ENCODE measurements around the gene SLC13A1. TPM values are rescaled to one million over a fixed set of nuclear protein-coding genes. Genes with fewer than 3 reads are reported as not detected.

SLC13A1 gene
- total RNA-seq, 2 donors from 2014 or later, result not detected

GRCh38 chr7:123198668-123199652 is 809 bp downstream of the SLC13A1 start:
- DNase-seq (ENCODE audit: low spot score), result no peak
- intact Hi-C loops (cut with DNase I), result no loop called here

- intact Hi-C loops (cut with DNase I), result no loop called here
- DNase-seq (ENCODE audit: low spot score), result no peak
These were observed 1.7 kb downstream of the SLC13A1 start for GRCh38 chr7:123198111-123198510.

GRCh38 chr7:123193235-123193634 is 6.5 kb downstream of the SLC13A1 start:
- DNase-seq (ENCODE audit: low spot score), result no peak
- intact Hi-C loops (cut with DNase I), result no loop called here

- no peak for DNase-seq (ENCODE audit: low spot score)
- intact Hi-C loops (cut with DNase I), result no loop called here
These were observed 8.6 kb downstream of the SLC13A1 start for GRCh38 chr7:123191132-123191531.

- no peak for DNase-seq (ENCODE audit: low spot score)
These were observed 9.5 kb downstream of the SLC13A1 start for GRCh38 chr7:123190109-123190831.

GRCh38 chr7:123185756-123186155 is 14.0 kb downstream of the SLC13A1 start:
- intact Hi-C loops (cut with DNase I), result no loop called here
- DNase-seq (ENCODE audit: low spot score), result no peak

More at GRCh38 chr7:123190109-123190831, 9.5 kb downstream of the SLC13A1 start:
- intact Hi-C loops (cut with DNase I), result no loop called here

GRCh38 chr7:123184271-123184670 is 15.5 kb downstream of the SLC13A1 start:
- intact Hi-C loops (cut with DNase I), result no loop called here
- no peak for DNase-seq (ENCODE audit: low spot score)

- no peak for DNase-seq (ENCODE audit: low spot score)
- intact Hi-C loops (cut with DNase I), result no loop called here
These were observed 16.3 kb downstream of the SLC13A1 start for GRCh38 chr7:123183431-123183830.

GRCh38 chr7:123177442-123177841 is 22.3 kb downstream of the SLC13A1 start:
- DNase-seq (ENCODE audit: low spot score), result no peak
- intact Hi-C loops (cut with DNase I), result no loop called here

GRCh38 chr7:123170333-123171246 is 29.2 kb downstream of the SLC13A1 start:
- peak; percentile 71 for DNase-seq (ENCODE audit: low spot score)
- intact Hi-C loops (cut with DNase I), result no loop called here

GRCh38 chr7:123169065-123169464 is 30.7 kb downstream of the SLC13A1 start:
- peak; percentile 74 for DNase-seq (ENCODE audit: low spot score)
- intact Hi-C loops (cut with DNase I), result no loop called here

- no peak for DNase-seq (ENCODE audit: low spot score)
- intact Hi-C loops (cut with DNase I), result no loop called here
These were observed 42.2 kb downstream of the SLC13A1 start for GRCh38 chr7:123157606-123158005.

GRCh38 chr7:123155571-123155970 is 44.2 kb downstream of the SLC13A1 start:
- intact Hi-C loops (cut with DNase I), result no loop called here
- DNase-seq (ENCODE audit: low spot score), result no peak

GRCh38 chr7:123154231-123154860 is 45.4 kb downstream of the SLC13A1 start:
- intact Hi-C loops (cut with DNase I), result no loop called here
- DNase-seq (ENCODE audit: low spot score), result peak; percentile 46

GRCh38 chr7:123151443-123151842 is 48.3 kb downstream of the SLC13A1 start:
- no peak for DNase-seq (ENCODE audit: low spot score)
- intact Hi-C loops (cut with DNase I), result no loop called here

- no peak for DNase-seq (ENCODE audit: low spot score)
- intact Hi-C loops (cut with DNase I), result no loop called here
These were observed 51.0 kb downstream of the SLC13A1 start for GRCh38 chr7:123148813-123149212.

- intact Hi-C loops (cut with DNase I), result no loop called here
These were observed 56.3 kb downstream of the SLC13A1 start for GRCh38 chr7:123143252-123144006.

GRCh38 chr7:123140561-123140960 is 59.2 kb downstream of the SLC13A1 start:
- DNase-seq (ENCODE audit: low spot score), result no peak
- intact Hi-C loops (cut with DNase I), result no loop called here

More at GRCh38 chr7:123143252-123144006, 56.3 kb downstream of the SLC13A1 start:
- no peak for DNase-seq (ENCODE audit: low spot score)

All from posterior vena cava (tissue), 2 donors.